Activated T-cell treated with anti-CD3 and anti-CD28 coated beads, Interleukin-2, amount 50 U/mL, for 24 hours (primary cell): ENCODE results near the gene OOSP4B.

Experiments
- DNase-seq: peaks from one replicate; pipeline ENCODE4 v3.0.0-alpha.2; 2020
- H3K27ac Mint-ChIP-seq: 2 replicates; pipeline ENCODE4 v1.8.0; 2020; ENCODE audit warnings: mild to moderate bottlenecking, mixed read lengths
- H3K27me3 Mint-ChIP-seq: 2 replicates; pipeline ENCODE4 v1.8.0; 2020; ENCODE audit warnings: mixed read lengths
- H3K36me3 Mint-ChIP-seq: 2 replicates; pipeline ENCODE4 v1.8.0; 2020; ENCODE audit warnings: low read depth, mixed read lengths
- H3K4me1 Mint-ChIP-seq: 2 replicates; pipeline ENCODE4 v1.8.0; 2020; ENCODE audit warnings: low read depth, mixed read lengths
- H3K4me3 Mint-ChIP-seq: 2 replicates; pipeline ENCODE4 v1.8.0; 2020; ENCODE audit warnings: mild to moderate bottlenecking, moderate library complexity, mixed read lengths
- H3K9me3 Mint-ChIP-seq: 2 replicates; pipeline ENCODE4 v1.8.0; 2020; ENCODE audit warnings: mixed read lengths

Gene OOSP4B

DNA sequence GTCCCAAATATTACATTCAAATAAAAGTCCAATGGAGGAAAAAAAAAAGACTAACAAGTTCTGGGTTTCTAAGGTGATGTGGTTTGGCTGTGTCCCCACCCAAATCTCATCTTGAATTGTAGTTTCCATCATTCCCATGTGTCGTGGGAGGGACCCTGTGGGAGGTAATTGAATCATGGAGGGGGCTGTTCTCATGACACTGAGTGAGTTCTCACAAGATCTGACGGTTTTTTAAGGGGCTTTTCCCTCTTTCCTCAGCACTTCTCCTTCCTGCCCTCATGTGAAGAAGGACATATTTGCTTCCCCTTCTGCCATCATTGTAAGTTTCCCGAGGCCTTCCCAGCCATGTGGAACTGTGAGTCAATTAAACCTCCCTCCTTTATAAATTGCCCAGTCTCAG is 63.6 kb downstream of the OOSP4B start:
- Mint-ChIP-seq H3K9me3 (no peaks in the 10 kb centered on the region), H3K27ac (no peak overlapping the region), H3K4me3 (no peak overlapping the region), H3K36me3 (no peaks in the 10 kb centered on the region), H3K27me3 (peaks cover 18% of the 10 kb centered on the region), H3K4me1 (no peaks in the 10 kb centered on the region)
- no peak for DNase-seq
